Retinal pigment epithelial cell (primary cell): Measurements from ENCODE around the gene EIF4E1B.
"Not testable (repeated sequence)": the region's sequence is repeated elsewhere in the genome, so short reads cannot be mapped to it uniquely, and the experiment has no call there.

Source experiments
- DNase-seq: peaks from one replicate; pipeline ENCODE4 v3.0.0-alpha.2; 2010; ENCODE audit warnings: low read depth
- H3K4me3 ChIP-seq: 2 replicates; pipeline ENCODE4 v1.5.1; 2011; ENCODE audit warnings: mild to moderate bottlenecking, low read length, control low read depth, moderate library complexity
- TF ChIP-seq, protein P1 (sequence below): conservative IDR thresholded peaks from 2 replicates; pipeline ENCODE4 v1.5.1; 2011; ENCODE audit warnings: low read depth, low read length, control low read depth, inconsistent platforms

Gene EIF4E1B

DNA sequence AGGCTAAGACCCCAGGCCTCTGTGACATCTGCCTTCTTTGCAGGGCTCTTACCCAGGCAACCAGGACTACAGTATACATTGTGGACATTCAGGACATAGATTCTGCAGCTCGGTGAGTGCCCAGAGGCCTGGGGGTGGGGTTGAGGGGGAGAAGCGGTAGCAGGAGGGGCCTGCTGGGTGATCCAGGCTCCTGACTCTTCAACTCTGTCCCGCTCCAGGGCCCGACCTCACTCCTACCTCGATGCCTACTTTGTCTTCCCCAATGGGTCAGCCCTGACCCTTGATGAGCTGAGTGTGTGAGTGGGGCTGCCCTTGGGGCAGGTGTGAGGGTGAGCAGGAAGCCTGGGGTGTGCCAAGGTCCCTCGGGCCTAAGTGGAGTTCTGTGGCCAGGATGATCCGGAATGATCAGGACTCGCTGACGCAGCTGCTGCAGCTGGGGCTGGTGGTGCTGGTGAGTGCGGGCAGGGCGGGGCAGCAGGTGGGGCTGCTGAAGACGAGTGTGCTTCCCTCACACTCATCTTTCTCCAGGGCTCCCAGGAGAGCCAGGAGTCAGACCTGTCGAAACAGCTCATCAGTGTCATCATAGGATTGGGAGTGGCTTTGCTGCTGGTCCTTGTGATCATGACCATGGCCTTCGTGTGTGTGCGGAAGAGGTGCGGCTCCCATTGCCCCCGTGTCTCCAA lies 40.3 kb upstream of the EIF4E1B start:
- H3K4me3 ChIP-seq, result no peak overlapping the region
- DNase-seq, result no peak
- TF ChIP-seq, protein P1, sequence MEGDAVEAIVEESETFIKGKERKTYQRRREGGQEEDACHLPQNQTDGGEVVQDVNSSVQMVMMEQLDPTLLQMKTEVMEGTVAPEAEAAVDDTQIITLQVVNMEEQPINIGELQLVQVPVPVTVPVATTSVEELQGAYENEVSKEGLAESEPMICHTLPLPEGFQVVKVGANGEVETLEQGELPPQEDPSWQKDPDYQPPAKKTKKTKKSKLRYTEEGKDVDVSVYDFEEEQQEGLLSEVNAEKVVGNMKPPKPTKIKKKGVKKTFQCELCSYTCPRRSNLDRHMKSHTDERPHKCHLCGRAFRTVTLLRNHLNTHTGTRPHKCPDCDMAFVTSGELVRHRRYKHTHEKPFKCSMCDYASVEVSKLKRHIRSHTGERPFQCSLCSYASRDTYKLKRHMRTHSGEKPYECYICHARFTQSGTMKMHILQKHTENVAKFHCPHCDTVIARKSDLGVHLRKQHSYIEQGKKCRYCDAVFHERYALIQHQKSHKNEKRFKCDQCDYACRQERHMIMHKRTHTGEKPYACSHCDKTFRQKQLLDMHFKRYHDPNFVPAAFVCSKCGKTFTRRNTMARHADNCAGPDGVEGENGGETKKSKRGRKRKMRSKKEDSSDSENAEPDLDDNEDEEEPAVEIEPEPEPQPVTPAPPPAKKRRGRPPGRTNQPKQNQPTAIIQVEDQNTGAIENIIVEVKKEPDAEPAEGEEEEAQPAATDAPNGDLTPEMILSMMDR, result no peak

DNA sequence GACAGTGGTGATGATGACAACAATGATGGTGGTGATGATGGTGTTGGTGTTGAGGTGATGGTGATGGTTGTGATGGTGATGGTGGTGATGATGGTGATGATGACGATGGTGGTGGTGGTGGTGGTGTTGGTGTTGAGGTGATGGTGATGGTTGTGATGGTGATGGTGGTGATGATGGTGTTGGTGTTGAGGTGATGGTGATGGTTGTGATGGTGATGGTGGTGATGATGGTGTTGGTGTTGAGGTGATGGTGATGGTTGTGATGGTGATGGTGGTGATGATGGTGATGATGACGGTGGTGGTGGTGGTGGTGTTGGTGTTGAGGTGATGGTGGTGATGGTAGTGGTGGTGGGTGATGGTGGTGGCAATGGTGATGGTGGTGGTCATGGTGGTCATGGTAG lies 38.8 kb upstream of the EIF4E1B start:
- DNase-seq, H3K4me3 ChIP-seq: not testable (repeated sequence)

DNA sequence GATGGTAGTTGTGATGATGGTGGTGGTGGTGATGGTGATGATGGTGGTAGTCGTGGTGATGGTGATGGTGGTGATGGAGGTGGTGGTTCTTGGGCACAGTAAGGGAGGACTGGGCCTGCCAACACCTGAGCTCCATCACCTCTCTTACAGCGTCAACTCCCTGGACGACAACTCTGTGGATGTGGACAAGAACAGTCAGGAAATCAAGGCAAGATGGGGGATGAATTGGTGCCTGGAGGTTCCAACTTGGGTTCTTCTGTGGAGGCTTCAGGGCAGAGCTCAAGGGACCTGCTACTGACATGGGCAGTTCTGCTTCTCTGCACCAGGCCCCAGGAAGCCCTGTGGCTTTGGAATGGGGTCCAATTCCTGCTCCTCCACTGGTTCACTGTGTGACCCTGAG lies 37.9 kb upstream of the EIF4E1B start:
- TF ChIP-seq, protein P1, result no peak
- DNase-seq, result no peak

DNA sequence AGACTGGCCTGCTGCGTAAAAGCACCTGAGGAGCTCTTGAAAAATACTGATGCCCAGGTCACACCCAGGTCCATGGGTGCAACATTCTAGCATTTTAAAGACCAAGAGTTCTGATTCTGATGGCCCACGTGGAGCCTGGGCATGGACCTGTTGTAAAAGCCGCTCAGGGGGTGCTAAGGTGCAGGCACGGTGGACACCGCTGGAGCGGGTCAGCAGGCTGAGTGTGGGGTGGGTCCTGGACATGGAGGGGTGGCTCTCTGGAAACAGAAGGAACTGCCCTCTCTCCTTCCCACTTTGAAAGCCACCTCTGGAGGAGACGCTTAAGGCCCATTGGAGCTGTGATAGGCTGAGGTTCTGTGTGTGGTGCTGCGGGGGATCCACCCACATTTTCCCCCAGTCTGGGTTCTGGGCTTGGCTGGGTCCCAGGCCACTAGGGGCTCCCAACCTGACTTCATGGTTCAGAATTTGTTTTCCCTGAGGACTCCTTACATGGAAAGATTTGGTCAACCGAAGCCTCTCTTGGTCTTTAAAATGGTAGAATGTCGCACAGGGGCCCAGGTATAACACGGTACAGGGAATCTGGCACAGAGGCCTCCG lies 37.1 kb upstream of the EIF4E1B start:
- no peak for DNase-seq
- TF ChIP-seq, protein P1, result no peak
- no peak overlapping the region for H3K4me3 ChIP-seq

More for the DNA sequence above, 37.9 kb upstream of the EIF4E1B start:
- no peak overlapping the region for H3K4me3 ChIP-seq

DNA sequence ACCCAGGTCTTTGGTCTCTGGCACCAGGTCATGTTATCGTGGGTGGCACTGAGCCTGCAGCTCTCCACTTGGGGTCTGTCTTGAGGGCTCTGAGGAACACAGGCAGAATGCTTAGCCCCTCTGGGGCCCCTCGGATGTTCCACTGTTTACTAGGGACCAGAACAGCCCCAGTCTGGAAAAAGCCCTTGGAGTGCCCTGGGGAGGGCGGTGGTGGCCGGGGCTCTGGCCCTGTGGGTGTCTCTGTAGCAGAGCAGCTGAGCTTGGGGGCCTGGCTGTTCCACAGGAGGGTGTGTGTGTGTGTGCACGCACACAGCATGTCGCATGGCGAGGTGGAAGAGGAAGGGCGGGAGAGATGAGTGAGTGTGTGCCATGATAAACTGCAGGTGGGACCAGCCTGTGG lies 35.9 kb upstream of the EIF4E1B start:
- TF ChIP-seq, protein P1, result no peak
- DNase-seq, result no peak
- H3K4me3 ChIP-seq, result no peak overlapping the region

DNA sequence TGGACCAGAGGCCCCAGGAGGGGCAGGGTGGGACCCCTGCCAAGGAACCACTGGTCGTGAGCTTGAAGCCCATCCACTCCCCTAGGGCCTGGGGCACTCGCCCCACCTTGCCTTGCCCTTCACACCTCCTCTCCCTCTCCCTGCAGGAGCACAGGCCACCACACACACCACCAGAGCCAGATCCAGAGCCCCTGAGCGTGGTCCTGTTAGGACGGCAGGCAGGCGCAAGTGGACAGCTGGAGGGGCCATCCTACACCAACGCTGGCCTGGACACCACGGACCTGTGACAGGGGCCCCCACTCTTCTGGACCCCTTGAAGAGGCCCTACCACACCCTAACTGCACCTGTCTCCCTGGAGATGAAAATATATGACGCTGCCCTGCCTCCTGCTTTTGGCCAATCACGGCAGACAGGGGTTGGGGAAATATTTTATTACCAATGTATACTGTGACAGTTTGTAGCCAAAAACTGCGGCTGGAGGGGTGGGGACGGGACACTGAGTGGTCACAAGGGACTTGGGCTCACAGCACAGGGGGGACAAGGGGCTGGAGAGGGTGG lies 35.0 kb upstream of the EIF4E1B start:
- DNase-seq, result no peak
- H3K4me3 ChIP-seq, result no peak overlapping the region
- TF ChIP-seq, protein P1, result no peak

DNA sequence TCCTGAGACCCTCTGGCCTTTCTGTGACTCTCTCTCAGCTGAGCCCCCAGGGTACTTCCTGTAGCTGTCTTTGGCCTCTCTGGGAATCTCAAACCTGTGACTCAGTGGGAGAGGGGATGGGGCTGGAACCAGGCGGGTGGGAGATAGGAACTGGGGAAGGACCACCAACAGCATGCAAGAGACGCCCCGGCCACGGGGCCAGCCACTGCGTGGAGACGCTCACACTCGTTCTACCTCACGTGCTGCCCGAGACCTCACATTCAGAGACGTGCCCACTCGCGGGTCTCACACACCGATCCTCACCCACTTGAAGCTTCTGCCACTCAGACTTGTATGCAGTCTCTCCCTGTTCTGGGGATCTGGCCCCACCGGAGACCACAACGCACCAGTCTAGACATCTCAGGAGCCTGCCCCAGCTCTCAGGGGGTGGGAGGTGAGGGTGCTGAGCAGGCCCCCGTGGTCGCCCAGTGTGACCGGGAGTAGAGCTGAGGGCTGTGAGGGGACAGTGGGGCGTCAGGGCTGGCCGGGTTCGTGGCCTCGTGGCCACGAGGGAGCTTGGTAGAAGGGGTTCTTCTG lies 34.3 kb upstream of the EIF4E1B start:
- no peak overlapping the region for H3K4me3 ChIP-seq
- TF ChIP-seq, protein P1, result no peak

More for the DNA sequence above, 34.3 kb upstream of the EIF4E1B start:
- no peak for DNase-seq
